ENCODE results near the gene SLIT3.

Gene SLIT3

DNA sequence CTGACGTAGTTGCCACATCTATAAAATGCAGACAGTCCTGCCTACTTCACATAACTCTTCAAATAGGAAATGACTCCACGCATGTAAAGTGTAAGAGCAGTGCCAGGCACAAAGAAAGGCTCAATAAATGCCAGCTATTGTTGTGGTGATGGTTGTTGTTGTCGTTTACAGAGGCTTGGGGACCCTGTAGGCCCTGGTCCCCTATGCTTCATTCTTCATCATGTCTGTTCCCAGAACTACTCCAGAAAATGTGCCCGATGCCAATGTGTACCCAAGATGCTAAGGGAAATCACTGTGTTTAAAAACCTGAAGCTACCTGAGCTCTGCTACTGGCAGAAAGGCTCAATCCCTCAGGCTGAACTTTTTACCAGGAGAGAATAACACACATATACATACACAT is 9.1 kb downstream of the SLIT3 start:
- no peak for DNase-seq (ENCODE audit: extremely low read depth, insufficient read length)
- H3K27me3 ChIP-seq (replicated peaks; ENCODE audit: control insufficient read depth, insufficient read depth, low read length) = no peaks in the 10 kb centered on the region
- TF ChIP-seq CTCF (IDR thresholded peaks at IDR 0.05; ENCODE audit: insufficient read depth, low read length, poor library complexity, severe bottlenecking) = no peak
- H3K36me3 ChIP-seq (ENCODE audit: control insufficient read depth, insufficient read depth, low read length) = no peaks in the 10 kb centered on the region
- H3K4me3 ChIP-seq (replicated peaks; ENCODE audit: low read depth, low read length) = no peak overlapping the region

DNA sequence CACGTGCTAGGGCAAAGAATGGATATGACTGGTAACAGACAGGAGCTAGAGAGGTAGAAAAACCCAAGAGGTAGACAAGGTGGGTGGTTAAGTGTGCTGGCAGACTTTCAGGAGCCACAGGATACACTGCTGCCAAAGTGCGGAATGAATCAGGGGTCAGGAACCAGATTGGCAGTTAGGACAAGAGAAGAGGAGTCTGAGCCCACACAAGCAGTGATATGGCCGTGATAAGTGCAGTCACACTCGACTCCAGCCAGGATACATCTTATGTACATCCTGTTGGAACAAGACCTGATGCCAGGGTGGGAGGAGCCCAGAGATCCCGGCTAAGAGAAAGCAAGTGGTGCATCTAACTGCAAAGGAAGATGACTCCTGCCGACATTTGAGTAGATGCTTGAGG is 10.0 kb downstream of the SLIT3 start:
- H3K4me3 ChIP-seq (replicated peaks; ENCODE audit: low read depth, low read length) = no peak overlapping the region
- no peak for TF ChIP-seq CTCF (IDR thresholded peaks at IDR 0.05; ENCODE audit: insufficient read depth, low read length, poor library complexity, severe bottlenecking)
- no peak for DNase-seq (ENCODE audit: extremely low read depth, insufficient read length)
- H3K36me3 ChIP-seq (ENCODE audit: control insufficient read depth, insufficient read depth, low read length) = no peaks in the 10 kb centered on the region
- no peaks in the 10 kb centered on the region for H3K27me3 ChIP-seq (replicated peaks; ENCODE audit: control insufficient read depth, insufficient read depth, low read length)

GRCh38 chr5:169289520-169289919 is 11.4 kb downstream of the SLIT3 start:
- Histone ChIP-seq H3K27me3 (replicated peaks; ENCODE audit: control insufficient read depth, insufficient read depth, low read length) (no peaks in the 10 kb centered on the region), H3K36me3 (ENCODE audit: control insufficient read depth, insufficient read depth, low read length) (no peaks in the 10 kb centered on the region), H3K4me3 (replicated peaks; ENCODE audit: low read depth, low read length) (no peak overlapping the region)
- no peak for DNase-seq (ENCODE audit: extremely low read depth, insufficient read length)
- TF ChIP-seq CTCF (IDR thresholded peaks at IDR 0.05; ENCODE audit: insufficient read depth, low read length, poor library complexity, severe bottlenecking) = no peak

DNA sequence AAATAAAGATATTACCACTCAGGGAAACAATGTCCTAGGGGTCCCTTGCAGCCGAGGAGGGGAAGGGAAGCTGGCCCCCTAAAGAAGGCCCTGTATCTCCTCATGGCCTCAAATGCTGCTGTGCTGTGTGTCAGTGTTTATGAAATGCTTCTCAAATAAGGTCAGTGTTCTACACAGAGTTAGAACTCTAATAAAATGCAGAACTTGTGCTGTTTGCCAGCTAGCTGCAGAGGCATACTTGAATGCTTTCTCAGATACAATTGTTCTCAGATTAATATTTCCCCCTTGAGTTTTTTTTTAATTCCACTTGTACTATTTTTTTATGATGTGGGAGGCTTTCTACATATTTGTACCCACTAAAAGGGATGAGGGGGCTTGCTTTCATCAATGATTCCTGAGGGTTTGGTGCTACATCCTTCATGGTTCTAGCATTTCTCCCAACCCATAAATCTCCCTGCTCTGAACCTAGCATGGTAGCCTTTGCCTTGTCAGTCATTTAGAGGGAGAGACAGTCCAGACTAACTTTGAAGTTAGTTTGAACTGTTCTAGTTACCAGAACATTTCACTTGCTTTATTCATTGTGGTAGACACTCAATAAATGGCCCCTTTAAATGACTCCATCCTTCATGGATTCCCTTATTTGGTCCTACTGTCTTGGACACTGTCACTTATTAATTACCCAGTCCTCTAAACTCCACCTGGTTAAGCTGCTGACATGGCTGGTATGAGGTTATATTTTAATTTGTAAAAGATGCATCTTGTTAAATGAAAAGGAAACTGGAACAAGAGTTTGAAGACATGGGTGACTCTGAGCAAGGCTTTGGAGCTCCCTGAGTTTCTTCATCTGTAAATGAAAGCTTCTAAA is 12.6 kb downstream of the SLIT3 start:
- TF ChIP-seq CTCF (IDR thresholded peaks at IDR 0.05; ENCODE audit: insufficient read depth, low read length, poor library complexity, severe bottlenecking) = no peak
- DNase-seq (ENCODE audit: extremely low read depth, insufficient read length) = no peak
- no peaks in the 10 kb centered on the region for H3K36me3 ChIP-seq (ENCODE audit: control insufficient read depth, insufficient read depth, low read length)
- no peaks in the 10 kb centered on the region for H3K27me3 ChIP-seq (replicated peaks; ENCODE audit: control insufficient read depth, insufficient read depth, low read length)
- H3K4me3 ChIP-seq (replicated peaks; ENCODE audit: low read depth, low read length) = no peak overlapping the region

DNA sequence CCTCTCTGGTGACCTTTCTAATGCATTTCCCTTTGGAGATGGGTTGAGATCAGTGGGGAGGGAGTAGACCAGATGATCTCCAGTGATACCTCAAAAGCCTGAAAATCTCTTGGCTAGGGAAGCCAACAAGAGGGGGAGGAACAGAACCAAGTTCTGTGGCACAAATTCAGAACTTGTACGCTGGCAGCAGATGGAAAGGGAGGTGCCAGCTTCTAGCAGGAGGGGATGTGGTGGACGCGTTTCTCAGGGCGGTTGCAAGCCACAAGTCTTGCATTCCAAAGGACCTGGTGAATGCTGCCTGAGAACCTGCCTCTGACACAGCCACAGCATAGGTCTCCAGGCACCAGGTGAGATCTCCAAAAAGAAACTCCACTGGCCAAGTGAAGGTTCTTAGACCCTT is 13.4 kb downstream of the SLIT3 start:
- no peak for TF ChIP-seq CTCF (IDR thresholded peaks at IDR 0.05; ENCODE audit: insufficient read depth, low read length, poor library complexity, severe bottlenecking)
- Histone ChIP-seq H3K4me3 (replicated peaks; ENCODE audit: low read depth, low read length) (no peak overlapping the region), H3K27me3 (replicated peaks; ENCODE audit: control insufficient read depth, insufficient read depth, low read length) (no peaks in the 10 kb centered on the region), H3K36me3 (ENCODE audit: control insufficient read depth, insufficient read depth, low read length) (no peaks in the 10 kb centered on the region)
- no peak for DNase-seq (ENCODE audit: extremely low read depth, insufficient read length)

Measured in GM06990 (cell line).